GM13977 (cell line): Measurements from ENCODE around the gene SRRM3.
A peak's percentile ranks its signal among the peaks of the same experiment; 100 is the strongest.
"Not testable (repeated sequence)": the region's sequence is repeated elsewhere in the genome, so short reads cannot be mapped to it uniquely, and the experiment has no call there.

Source experiments
- DNase-seq: peaks from one replicate; pipeline ENCODE4 v3.0.0; 2012; ENCODE audit warnings: low spot score
- CTCF ChIP-seq: IDR thresholded peaks from 2 replicates; pipeline ENCODE4 v1.5.1; 2012; ENCODE audit warnings: mild to moderate bottlenecking, control low read depth; ENCODE audit not compliant: insufficient read depth; ENCODE audit errors: extremely low read depth, missing control alignments
- in situ Hi-C: fragments of 300-500 bp; cut with MboI; formaldehyde crosslinking; loops from one replicate; pipeline ENCODE4 v1.12.0; 2022; ENCODE audit warnings: low sequenced_read_pairs, low pct_unique_long_range_greater_than_20kb, mixed read lengths, inconsistent platforms; ENCODE audit not compliant: unreplicated experiment

The SRRM3 gene

GRCh38 chr7:76201732-76202665, at the start of gene SRRM3:
TSS of gene SRRM3 (plus strand) at chr7:76201896. CDS start at chr7:76235067, 33,171 bp downstream.
- in situ Hi-C loops = no loop called here
- peak; percentile 90 for DNase-seq
- TF ChIP-seq CTCF = peak; percentile 98

- in situ Hi-C loops = no loop called here
- no peak for DNase-seq
- no peak for TF ChIP-seq CTCF
These were observed 49.8 kb upstream of the SRRM3 start for GRCh38 chr7:76151932-76152331.

GRCh38 chr7:76153571-76154230, 48.0 kb upstream of the SRRM3 start:
- DNase-seq, in situ Hi-C loops: not testable (repeated sequence)

GRCh38 chr7:76155938-76156337, 45.8 kb upstream of the SRRM3 start:
- in situ Hi-C loops = no loop called here
- DNase-seq = no peak
- TF ChIP-seq CTCF = no peak

- not testable (repeated sequence) for DNase-seq
These were observed 44.6 kb upstream of the SRRM3 start for GRCh38 chr7:76156992-76157685.

GRCh38 chr7:76158416-76158815, 43.3 kb upstream of the SRRM3 start:
- DNase-seq, in situ Hi-C loops: not testable (repeated sequence)

More at GRCh38 chr7:76156992-76157685, 44.6 kb upstream of the SRRM3 start:
- in situ Hi-C loops = not testable (repeated sequence)

GRCh38 chr7:76162416-76163170, 39.1 kb upstream of the SRRM3 start:
- DNase-seq, in situ Hi-C loops: not testable (repeated sequence)

- in situ Hi-C loops, DNase-seq: not testable (repeated sequence)
These were observed 37.9 kb upstream of the SRRM3 start for GRCh38 chr7:76163812-76164211.
